SIG-M5 treated with dmso at 0.1 percent for 504 hours (cell line): ENCODE measurements around the gene TMEM41A.
"Not testable (repeated sequence)": the region's sequence is repeated elsewhere in the genome, so short reads cannot be mapped to it uniquely, and the experiment has no call there.

ENCODE experiments used
- DNase-seq: peaks from one replicate; lab custom pipeline; 2025; ENCODE audit not compliant: unreplicated experiment; lab: John Stamatoyannopoulos, UW

TMEM41A gene

DNA sequence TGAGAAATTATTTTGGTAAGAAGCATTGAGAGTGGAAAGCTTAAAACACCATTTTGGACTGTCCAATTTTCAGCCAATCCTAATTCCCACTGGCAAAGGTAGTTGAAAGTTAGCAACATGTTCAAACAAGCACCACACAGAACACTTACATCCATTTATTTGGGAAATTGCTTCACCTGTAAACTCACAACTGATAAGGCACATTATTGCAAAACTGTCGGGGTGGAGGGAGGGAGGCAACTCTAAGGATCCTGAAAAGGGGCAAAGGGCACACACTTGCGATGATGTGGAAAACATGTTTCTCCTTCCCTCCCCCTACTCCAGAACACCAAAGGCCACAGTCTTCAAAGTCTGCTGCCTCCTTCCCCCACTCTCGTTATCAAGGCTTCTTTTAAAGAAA, 9.4 kb downstream of the TMEM41A start:
- DNase-seq = no peak

DNA sequence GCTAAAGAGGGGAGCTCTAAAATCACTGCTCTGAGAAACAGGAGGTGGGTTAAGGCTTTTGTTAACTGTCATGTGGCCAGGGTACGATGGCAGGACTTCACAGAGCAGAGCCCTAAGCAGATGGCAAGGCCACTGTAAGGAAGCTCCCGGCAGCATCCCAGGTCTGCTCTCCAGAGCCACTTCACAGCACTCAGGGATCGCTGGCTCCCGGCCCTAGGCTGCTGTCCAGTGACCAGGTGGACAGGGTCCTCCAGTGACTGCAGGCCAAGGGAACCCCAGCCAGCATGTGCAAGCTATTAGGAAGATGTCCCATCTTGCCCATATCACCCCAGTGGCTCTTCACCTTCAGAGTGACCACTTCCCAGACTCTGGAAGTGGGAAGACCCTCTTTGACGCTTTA, 10.4 kb downstream of the TMEM41A start:
- DNase-seq = no peak

DNA sequence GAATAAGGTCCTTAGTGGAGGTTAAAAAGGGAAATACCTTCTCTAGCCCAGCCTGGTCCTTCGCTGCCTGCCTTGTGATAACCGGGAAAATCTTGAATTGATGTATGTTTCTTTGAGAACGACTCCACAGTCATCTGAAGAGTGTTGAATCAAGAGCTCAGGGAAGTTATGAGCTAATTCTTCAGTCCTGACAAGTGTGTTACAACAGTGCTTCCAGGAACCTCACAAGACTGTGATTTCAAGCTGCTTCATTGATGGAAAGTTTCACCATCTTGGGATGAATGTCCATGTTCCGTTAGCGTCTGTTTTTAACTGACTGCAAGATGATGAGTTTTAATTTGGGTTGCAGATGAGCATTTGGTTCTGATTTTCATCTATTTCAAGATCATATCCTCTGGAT, 12.4 kb downstream of the TMEM41A start:
- DNase-seq = no peak

DNA sequence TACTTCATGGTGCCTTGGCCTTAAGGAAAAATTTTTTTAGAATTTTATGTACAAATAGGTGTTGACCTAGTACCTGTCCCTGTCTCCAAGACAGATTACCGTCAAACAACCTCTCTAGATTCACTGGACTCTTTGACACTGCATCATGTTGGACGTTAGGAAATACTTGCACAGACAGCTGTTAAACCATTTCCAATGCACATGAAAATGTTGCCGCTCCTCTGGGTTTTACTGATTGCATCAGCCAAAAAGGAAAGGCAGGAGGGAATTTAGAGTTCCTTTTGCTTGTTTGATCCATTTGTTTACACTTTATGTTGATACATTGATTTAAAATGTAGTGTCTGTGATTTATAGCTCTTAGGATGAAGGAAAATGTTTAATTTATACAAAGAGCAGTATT, 14.5 kb downstream of the TMEM41A start:
- no peak for DNase-seq

DNA sequence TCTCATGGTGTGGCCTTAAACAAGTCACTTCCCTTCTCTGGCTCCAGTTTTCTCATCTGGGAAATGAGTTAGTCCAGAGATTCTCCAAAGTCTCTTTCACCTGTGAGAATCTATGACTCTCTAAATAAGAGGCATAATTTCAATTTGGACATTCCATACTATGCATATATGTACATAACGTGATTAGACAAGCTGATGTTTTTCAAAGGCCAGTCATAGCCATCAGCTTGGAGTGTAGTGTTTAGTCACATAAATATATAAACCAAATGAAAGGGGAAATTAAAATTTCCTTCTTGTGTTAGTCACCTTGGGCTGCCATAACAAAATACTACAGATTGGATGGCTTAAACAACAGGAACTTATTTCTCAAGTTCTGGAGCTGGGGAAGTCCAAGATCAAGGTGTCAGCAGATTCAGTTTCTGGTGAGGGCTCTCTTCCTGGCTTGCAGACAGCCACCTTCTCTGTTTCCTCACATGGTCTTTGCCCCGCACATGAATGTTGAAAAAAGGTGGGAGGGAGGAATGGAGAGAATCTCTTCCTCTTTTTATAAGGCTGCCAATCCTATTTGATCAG, 19.4 kb downstream of the TMEM41A start:
- DNase-seq = no peak

DNA sequence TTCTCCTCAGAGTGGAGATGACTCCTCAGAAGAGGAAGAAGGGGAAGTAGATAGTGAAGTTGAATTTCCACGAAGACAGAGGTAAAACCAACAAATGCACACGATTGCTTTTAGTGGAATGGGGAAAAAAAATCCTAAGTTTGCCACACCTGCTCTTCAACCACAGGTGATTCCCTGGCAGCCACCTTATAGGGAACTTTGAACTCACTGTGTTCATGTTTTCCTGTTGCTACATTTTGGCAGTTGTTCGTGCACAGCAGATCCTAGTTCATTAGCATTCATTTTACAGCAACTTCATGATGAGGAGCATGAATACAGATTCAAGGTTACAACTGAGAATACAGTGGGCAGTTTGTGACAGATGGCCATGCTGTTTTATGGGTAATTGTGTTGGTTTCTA, 21.5 kb downstream of the TMEM41A start:
- DNase-seq = no peak

DNA sequence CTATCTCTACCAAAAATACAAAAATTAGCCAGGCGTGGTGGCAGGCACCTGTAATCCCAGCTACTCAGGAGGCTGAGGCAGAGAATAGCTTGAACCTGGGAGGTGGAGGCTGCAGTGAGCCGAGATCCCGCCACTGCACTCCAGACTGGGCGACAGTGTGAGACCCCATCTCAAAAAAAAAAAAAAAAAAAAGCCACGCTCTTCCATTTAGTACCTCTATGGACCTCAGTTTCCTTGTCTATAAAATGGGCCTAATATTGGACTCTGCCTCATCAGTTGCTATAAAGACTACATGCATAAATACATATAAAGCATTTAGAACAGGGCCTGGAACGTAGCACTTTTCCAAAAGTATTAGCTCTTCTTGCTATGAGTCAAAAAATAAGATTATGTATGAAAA, 23.9 kb downstream of the TMEM41A start:
- not testable (repeated sequence) for DNase-seq

DNA sequence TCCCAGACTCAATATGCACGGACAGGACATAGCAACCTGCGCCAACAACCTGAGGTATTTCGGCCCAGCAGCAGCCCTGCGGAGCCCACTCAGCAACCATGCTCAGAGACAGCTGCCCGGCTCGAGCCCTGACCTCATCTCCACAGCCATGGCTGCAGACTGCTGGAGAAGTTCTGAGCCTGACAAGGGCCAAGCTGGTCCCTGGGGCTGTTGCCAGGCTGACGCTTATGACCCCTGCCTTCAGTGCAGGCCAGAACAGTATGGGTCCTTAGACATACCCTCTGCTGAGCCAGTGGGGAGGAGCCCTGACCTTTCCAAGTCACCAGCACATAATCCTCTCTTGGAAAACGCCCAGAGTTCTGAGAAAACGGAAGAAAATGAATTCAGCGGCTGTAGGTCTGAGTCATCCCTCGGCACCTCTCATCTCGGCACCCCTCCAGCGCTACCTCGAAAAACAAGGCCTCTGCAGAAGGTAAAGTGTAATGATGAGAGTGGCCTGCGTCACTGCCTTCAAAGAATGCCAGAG, 25.5 kb downstream of the TMEM41A start:
- no peak for DNase-seq

DNA sequence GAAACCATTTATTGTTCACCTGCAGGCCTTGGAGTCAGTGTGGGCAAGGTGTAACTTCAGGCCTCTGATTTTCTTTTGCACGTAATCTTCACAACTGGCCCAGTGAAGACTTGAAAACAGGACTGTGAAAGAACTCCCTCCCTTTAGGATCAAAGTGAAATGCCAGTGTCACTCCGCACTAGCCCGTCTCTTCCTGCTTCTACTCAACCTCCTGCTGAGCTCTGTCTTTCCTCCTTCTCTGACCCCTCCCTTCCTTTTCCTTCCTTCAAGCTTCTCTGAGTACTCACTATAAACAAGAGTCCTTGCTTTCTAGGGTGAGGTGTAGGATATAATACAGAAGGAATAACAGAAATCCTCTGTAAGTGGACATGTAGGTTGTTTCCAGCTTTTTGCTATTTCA, 28.5 kb downstream of the TMEM41A start:
- DNase-seq = no peak

DNA sequence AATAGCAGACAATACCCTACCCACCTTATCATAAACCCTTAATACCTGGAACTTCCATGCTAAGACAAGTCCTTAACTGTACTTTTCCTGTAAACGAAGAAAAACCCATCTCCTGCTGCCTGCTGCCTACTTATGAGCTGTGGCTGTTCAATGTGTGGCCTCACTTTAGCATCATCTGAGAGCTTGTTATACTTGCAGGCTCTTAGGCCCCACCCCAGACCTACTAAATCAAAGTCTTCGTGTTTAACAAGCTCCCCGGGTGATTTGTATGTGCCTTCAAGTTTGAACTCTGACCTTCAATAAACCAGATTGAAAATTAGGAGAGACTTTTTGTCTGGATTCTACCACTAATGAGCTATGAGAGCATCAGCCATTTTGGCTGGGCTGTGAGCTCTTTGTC, 29.3 kb downstream of the TMEM41A start:
- no peak for DNase-seq

DNA sequence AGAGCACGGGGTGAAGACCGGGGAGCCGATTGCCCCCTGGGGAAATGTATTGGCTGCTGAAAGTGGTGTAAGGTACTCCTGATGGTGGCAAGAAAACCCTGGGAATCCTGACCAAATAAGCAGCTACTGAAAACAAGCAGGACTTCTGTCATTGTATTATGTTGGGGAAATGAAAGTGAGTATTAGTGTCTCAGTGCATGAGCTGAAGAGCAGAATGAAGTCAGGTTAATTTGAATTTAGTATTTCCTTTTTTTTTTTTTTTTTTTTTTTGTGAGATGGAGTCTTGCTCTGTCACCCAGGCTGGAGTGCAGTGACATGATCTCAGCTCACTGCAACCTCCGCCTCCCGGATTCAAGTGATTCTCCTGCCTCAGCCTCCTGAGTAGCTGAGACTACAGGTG, 32.7 kb downstream of the TMEM41A start:
- not testable (repeated sequence) for DNase-seq

DNA sequence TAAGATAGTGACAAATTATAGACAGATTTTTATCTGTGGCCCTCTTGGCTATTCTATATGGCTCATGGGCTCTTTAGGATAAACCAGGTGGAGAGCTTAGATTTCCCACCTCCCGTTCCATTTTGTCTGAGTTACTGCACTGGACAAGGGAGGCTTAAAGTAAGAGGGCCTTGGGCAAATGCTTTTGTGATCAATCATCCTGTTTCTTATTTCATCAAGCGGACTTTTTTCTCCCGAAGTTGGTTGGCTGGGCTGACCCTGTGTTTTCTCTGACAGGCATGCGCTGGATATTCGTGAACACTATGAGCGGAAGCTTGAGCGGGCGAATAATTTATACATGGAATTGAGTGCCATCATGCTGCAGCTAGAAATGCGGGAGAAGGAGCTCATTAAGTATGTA, 33.4 kb downstream of the TMEM41A start:
- no peak for DNase-seq

DNA sequence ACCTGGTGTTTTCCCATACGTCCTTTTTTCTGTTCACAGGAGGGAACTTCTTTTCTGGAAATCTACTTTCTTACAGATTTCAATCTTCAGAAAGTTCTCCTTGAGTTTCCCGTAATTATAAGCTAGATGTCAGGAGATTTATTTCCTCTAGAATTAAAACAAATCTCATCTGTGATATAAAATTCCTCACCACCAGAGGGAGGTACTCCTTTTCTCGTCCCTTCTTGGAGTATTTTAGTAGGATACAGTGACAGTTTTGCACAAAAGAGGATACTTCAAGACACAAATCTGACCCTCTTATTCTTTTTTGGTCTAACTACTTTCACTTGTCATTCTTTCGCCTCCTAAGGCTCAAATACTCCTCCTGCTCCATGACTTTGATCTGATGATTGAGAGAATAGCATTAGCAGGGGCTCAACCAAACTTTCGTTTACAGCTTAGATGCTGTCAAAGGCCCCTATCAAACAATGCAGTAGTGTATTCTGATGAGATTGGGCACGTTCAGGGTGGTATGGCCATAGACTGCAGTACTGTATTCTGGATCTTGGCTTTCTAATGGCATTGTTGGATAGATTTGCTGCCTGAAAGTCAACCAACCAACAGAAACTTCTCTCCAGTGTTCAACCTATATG, 38.0 kb downstream of the TMEM41A start:
- peak; percentile 40 for DNase-seq

DNA sequence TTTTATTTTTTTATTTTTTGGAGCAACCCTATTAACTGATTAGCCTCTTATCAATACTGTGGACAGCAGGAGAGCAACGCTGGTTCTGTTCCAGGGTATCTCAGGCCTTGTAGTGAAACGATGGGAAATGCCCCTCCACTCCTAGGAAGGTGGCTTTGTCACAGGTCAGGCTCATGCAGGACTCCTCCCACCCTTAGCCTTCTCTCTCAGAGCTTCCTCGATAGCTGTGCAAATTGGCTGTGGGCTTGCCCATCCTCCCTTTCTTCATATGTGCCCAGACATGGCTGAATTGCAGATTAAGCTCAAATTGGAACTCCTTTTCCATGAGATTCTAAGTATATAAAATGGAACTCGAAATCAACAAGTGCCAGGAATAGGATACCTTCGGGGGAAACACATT, 38.5 kb downstream of the TMEM41A start:
- no peak for DNase-seq

DNA sequence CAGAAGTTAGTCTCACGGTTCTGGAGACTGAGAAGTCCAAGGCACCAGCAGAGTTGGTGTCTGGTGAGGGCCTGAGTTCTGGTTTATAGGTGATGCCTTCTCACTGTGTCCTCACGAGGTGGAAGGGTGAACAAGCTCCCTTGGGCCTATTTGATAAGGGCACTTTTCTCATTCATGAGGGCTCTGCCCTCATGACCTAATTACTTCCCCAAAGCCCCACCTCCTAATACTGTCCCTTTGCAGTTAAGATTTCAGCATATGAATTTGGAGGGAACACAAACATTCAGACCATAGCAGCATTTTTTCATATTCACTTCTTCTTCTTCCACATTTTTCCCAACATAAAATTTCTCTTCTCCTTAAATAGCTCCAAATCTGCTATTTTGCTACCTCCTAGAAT, 41.5 kb downstream of the TMEM41A start:
- no peak for DNase-seq

DNA sequence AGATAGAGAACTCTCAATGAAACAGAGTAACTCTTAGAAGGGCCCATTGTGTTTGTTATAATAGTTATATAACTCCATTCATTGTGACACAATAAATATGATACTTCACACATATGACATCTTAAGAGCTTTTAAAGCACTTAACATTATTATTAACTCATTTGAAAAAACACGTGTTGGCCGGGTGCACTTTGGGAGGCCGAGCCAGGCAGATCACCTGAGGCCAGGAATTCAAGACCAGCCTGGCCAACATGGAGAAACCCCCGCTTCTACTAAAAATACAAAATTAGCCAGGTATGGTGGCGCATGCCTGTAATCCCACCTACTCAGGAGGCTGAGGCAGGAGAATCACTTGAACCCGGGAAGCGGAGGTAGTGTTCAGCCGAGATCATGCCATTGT, 47.4 kb downstream of the TMEM41A start:
- not testable (repeated sequence) for DNase-seq

DNA sequence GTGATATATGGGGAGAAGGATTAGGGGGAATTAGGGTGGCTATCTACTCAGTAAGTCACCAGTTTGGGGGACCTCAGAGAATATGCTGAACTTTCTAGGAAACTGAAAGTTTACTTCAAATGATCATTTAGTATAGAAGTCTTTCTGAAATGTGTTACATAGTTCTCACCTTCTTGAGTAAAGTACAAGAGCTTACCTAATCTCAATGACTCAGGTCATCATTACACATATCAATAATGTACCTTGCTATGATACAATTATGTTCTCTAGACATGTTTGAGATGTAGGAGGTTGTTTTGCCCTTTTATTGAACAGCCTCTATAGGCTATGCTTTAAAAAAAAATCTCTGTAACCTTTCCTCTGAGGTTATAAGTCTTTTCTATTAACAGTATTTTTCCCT, 50.7 kb downstream of the TMEM41A start:
- no peak for DNase-seq

DNA sequence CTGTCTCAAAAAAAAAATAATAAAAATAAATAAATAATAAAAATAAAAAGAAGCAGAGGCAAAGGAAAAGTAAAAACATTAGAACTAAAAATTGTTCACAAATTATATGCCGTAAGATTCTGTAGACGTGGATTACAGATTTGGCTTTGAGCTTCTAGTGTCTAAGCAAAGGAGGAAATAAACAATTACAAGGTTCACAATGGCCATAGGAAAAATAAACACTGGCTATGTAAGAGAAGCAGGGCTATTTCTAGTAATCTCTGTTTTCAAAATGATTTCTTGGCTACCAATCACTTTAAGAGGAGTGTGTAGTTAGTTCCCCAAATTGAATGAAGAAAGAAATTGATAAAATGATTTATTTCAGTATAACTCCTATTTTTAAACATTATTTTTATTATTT, 54.5 kb downstream of the TMEM41A start:
- DNase-seq = no peak

DNA sequence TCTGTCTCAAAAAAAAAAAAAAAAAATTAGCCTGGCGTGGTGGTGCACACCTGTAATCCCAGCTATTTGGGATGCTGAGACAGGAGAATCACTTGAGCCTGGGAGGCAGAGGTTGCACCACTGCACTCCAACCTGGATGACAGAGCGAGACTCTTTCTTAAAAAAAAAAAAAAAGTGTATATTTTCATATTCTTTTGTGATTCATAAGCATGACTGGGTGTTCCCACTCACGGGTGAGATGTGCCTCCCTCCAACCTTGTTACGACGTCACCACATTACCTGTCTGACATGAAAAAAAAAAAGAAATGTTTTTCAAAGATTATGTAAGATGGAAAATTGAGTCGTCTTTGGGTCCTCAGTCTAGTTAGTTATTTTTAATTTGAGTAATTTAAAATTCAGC, 56.8 kb downstream of the TMEM41A start:
- no peak for DNase-seq

DNA sequence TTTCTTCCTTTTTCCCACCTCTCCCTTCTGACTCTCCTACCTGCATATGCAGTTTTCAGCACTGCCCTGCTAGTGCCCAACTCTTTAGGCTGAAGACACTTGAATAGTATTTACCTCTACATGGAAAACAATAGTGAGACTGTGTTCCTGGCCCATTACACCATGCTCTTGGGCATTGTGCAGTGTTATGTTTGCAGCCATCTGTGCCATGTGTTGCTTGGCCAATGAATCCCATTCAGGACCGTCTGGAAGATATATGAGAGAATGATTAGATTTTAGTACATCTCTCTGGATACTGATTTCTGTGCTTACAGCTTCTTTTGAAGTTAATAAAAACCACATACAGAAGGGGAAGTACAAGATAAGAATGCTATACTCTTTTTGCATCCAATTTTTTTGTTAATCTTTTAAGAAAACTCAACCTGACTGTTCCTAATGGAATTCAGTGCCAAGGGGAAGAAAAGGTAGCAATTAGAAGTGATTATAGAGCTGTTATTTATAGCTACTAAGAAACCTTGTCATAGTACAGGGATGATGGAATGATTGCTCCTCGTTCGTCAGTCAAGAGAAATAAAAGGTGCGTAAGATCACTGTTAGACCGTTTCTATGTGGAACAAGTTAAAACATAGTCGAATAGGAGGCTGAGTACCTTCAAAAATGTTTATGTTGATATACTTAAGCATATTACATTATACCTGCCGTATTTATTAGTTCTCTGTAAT, 58.9 kb downstream of the TMEM41A start:
- DNase-seq = no peak
